GM21526 (cell line): ENCODE measurements around the gene CACNA1I.

Experiments used
- ATAC-seq: cut with Tn5 transposase; IDR thresholded peaks from one replicate; pipeline ENCODE4 v1.9.1; 2021; ENCODE audit warnings: moderate library complexity; ENCODE audit not compliant: unreplicated experiment, low FRiP score

The CACNA1I gene

GRCh38 chr22:39686776-39687525, 116.4 kb downstream of the CACNA1I start:
- no peak for ATAC-seq

GRCh38 chr22:39688186-39688785, 117.7 kb downstream of the CACNA1I start:
- ATAC-seq: no peak

GRCh38 chr22:39689421-39689820, 118.9 kb downstream of the CACNA1I start:
- no peak for ATAC-seq

- ATAC-seq: no peak
Observed at GRCh38 chr22:39690881-39691605, 120.5 kb downstream of the CACNA1I start.

- ATAC-seq: no peak
Observed at GRCh38 chr22:39693943-39694500, 123.5 kb downstream of the CACNA1I start.

GRCh38 chr22:39697790-39698430, 127.4 kb downstream of the CACNA1I start:
- ATAC-seq: no peak

- no peak for ATAC-seq
Observed at GRCh38 chr22:39699631-39700360, 129.2 kb downstream of the CACNA1I start.

GRCh38 chr22:39700565-39700964, 130.0 kb downstream of the CACNA1I start:
- ATAC-seq: no peak

- ATAC-seq: no peak
Observed at GRCh38 chr22:39703091-39703490, 132.5 kb downstream of the CACNA1I start.

GRCh38 chr22:39703928-39704639, 133.5 kb downstream of the CACNA1I start:
- no peak for ATAC-seq

- no peak for ATAC-seq
Observed at GRCh38 chr22:39705386-39705785, 134.8 kb downstream of the CACNA1I start.

GRCh38 chr22:39706376-39707140, 136.0 kb downstream of the CACNA1I start:
- ATAC-seq: no peak

GRCh38 chr22:39707351-39707750, 136.8 kb downstream of the CACNA1I start:
- no peak for ATAC-seq

GRCh38 chr22:39707816-39708215, 137.3 kb downstream of the CACNA1I start:
- no peak for ATAC-seq

- no peak for ATAC-seq
Observed at GRCh38 chr22:39710380-39711150, 140.0 kb downstream of the CACNA1I start.

GRCh38 chr22:39712081-39712480, 141.5 kb downstream of the CACNA1I start:
- ATAC-seq: no peak

- no peak for ATAC-seq
Observed at GRCh38 chr22:39712751-39713525, 142.4 kb downstream of the CACNA1I start.
